Activated CD4-positive, CD25-positive, alpha-beta regulatory T cell (primary cell): ENCODE measurements around the gene BHLHE40.

Experiments
- DNase-seq, 4 experiments: peaks; one replicate each; lab custom pipeline; 2025; lab: John Stamatoyannopoulos, UW

BHLHE40 gene

DNA sequence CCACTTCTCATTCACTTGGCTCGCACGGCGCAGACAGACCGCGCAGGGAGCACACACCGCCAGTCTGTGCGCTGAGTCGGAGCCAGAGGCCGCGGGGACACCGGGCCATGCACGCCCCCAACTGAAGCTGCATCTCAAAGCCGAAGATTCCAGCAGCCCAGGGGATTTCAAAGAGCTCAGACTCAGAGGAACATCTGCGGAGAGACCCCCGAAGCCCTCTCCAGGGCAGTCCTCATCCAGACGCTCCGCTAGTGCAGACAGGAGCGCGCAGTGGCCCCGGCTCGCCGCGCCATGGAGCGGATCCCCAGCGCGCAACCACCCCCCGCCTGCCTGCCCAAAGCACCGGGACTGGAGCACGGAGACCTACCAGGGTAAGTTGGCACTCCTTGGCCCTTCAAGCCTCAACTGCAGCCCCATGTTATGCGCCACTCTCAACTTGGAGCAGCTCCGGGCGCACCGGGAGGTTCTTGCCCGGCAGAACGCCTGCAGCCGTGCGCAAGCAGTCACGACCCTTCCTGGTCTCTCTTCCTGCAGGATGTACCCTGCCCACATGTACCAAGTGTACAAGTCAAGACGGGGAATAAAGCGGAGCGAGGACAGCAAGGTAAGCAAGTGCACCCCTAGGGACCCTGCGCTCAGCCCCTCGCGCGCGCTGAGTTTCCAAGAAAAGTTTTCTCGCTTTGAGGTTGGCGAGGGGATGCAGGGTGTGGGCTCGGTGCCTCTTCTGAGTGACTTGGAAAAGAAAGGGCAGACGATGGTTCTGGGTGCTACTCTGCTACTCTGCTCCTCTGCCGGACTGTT is at the start of gene BHLHE40:
BHLHE40 (plus strand) TSS at position 10 of the 801 bp plus-strand sequence; CDS start at position 292, 282 bp downstream.
- no peak for DNase-seq

DNA sequence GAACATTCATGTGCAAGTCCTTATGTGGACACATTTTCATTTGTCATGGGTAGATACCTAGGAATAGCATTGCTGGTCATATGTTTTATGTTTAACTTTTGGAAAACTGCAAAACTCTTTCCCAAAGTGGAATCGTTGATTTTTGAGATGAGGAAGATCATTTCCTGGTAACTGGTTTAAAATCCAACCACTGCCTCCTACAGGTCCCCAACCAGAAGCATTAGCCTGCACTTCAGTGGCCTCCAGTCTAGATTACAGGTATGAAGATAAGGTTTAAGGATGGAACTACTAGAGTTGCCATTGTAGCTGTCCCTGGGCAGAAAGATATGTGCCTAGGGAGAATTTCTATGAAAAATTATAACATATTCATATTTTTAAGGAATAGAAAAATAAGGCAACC is 48.7 kb upstream of the BHLHE40 start:
- DNase-seq = no peak

DNA sequence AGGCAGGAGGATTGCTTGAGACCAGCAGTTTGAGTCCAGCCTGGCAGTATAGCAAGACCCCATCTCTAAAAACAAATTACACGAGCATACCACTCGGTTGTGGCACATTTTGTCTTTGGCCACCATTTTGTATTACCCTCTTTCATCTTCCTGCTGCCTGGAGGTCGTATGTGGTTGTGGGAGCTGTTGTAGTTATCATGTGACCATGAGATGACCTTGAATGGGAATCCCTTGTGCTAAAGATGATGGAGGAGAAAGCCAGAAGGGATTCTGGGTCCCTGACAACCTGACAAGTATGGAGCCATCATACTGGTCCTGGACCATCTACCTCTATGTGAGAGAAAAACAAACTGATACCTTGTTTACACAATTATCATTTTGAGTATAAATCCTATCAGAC is 45.2 kb upstream of the BHLHE40 start:
- no peak for DNase-seq

DNA sequence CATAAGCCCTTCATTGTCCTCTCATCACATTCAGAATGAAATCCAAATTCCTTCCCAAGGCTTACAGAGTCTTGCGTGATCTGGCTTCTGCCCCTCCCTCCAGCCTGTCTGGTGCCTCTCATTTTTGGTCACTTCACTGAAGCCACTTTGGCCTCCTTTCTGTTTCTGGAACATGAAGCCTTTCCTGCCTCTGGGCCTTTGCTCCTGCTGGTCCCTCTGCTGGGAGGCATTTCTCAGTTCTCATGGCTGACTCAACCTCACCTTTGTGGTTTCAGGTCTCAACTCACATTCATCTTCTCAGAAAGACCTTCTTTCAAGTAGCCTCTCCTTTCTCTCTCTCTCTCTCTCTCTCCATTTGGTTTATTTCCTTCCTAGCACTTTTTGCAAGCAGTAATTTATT is 43.9 kb upstream of the BHLHE40 start:
- DNase-seq = no peak

DNA sequence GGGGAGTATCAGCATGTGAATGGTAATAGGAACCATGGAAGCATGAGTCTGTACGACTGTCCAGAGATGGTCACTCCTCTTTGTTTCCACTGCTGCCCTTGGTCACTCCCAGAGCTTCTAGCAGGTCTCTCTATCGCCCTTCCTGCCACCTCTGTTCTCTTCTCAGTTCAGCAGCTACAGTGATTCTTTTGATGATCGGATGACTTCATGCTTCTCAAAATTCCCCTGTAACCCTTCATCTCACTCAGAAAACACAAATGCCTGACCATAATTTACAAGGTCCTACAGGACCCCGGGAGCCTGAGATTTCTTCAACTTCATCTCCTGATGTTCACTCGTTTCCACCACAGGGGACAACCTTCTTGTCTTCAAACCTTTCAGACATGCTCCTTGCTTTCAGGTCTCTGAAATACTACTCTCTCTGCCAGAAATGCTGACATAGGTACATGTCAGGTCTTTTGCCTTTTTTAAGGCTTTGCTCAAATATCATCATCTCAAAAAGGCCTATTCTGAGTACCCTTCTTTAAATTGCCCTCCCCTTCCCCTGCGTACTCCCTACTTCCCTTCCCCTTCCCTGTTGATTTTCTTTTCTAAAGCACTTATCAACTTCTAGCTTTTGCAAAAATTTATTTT is 42.1 kb upstream of the BHLHE40 start:
- no peak for DNase-seq

DNA sequence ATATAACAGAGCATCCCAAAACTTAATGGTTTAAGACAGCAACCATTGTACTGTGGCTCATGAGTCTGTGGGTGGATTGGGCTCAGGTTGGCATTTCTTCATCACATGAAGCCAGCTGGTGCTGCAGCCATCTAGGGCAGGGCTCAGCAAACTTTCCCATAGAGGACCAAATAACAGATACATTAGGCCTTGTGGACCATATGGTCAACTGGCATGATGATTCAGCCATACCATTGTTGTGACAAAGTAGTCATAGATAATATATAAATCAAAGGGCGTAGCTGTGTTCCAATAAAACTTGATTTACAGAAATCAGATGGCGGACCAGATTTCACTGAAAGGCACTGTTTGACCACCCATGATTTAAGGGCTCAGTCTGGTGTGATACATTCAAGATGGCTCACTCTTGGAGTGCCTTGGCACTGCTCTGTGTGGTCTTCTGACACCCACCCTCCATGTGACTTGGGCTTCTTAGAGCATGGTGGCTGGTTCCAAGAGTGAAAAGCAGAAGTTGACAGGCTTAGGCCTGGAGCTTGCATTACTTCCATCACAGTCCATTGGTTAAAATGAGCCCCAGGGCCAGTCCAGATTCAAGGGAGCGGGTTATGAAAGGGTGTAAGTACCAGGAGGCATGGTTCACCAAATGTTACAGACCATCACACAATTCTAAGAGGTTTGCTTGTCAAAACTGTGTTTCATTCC is 40.8 kb upstream of the BHLHE40 start:
- DNase-seq = no peak

DNA sequence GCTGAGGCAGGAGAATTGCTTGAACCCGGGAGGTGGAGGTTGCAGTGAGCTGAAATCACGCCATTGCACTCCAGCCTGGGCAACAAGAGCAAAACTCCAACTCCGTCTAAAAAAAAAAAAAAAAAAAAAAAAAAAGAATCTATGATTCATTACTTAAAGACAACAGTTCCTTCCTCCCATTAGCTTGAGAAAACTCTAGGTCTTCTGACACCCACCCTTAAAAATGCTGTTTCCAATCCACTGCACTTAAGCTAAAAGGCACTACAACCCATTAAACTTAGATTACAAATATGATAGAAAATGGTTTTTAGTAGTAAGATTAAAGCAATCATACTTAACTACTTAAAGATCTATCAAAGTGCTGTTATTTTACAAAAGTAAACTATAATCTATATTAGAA is 40.0 kb upstream of the BHLHE40 start:
- no peak for DNase-seq

DNA sequence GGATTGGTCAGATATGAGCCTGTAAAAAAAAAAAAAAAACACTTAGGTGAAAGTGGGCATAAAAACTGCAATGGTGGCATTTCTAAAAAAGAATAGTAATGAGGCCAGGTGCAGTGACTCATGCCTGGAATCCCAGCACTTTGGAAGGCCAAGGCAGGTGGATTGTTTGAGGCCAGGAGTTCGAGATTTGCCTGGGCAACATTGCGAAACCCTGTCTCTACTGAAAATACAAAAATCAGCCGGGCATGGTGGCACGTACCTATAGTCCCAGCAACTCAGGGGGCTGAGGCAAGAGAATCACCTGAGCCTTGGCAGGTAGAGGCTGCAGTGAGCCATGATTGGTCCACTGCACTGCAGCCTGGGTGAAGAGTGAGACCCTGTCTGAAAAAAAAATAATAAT is 38.3 kb upstream of the BHLHE40 start:
- no peak for DNase-seq

DNA sequence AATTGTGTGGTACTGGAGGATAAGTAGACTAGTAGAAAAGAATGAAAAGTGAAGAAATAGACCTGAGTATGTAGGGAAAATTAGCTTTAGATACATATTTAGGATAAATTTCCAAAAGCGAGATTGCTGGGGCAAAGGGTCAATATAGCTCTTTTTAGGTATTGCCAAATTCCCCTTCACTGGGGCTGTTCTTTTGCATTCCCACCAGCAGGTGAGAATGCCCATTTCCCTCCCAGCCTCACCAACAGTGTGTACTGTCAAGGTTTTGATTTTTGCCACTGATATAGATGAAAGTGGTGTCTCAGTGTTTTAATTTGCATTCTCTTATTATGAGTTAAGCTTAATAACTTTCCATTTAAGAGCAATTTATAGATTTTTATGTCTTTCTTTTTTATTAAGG is 35.7 kb upstream of the BHLHE40 start:
- DNase-seq = no peak

DNA sequence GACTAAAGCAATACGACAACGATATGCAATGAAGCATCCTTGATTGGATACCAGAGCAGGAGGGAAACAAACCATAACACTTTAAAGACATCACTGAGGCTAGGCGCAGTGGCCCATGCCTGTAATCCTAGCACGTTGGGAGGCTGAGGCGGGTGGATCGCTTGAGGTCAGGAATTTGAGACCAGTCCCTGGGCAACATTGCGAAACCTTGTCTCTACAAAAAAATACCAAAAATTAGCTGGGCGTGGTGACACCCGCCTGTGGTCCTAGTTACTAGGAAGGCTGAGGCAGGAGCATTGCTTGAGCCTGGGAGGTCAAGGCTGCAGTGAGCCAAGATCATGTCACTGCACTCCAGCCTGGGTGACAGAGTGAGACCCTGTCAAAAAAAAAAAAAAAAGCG is 33.9 kb upstream of the BHLHE40 start:
- no peak for DNase-seq

DNA sequence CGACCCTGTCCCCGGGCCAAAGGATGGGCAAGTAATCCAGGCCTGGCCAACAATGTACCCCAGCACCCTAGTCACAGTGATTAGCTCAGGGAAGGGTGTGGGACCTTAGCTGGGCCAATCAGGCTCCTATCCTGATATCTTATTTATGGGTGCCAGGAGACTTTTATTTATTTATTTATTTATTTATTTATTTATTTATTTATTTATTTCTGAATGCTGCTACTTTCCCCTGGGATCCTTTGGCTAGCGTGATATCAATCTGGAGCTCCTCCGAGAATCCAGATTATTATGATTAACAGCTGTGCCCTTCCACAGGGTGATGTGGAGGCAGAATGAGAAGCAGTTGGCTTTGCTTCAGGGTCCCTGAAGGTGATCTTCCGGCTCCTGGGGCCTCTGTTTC is 32.2 kb upstream of the BHLHE40 start:
- no peak for DNase-seq

DNA sequence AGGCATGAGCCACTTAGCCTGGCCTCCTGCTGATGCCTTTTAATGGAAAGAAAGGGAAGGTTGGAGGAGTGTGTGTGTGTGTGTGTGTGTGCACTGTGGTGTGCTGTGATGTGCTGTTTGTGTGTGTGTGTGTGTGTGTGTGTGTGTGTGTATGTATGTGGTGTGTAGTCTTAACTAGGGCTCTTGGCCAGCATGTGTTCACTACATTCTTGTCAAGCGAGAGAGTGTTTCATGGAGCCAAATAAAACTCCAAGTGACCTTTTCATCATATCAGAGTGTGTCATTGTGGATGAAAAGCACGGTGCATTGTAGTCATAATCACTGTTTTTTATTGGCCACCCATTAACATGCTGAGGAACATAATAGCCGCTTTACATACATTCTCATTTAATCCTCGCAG is 30.8 kb upstream of the BHLHE40 start:
- no peak for DNase-seq

DNA sequence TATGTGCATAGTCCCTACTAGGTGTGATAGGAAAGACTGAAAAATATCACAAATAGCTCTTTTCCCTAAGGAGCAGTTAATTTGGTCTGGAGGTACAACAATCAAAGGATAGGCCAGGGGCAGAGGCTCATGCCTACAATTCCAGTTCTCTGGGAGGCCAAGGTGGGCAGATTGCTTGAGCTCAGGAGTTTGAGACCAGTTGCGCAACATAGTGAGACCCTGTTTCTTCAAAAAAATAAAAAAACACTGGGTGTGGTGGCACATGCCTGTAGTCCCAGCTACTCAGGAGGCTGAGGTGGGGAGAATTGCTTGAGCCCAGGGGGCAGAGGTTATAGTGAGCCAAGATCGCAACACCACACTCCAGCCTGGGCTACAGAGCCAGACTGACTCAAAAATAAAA is 30.2 kb upstream of the BHLHE40 start:
- no peak for DNase-seq

DNA sequence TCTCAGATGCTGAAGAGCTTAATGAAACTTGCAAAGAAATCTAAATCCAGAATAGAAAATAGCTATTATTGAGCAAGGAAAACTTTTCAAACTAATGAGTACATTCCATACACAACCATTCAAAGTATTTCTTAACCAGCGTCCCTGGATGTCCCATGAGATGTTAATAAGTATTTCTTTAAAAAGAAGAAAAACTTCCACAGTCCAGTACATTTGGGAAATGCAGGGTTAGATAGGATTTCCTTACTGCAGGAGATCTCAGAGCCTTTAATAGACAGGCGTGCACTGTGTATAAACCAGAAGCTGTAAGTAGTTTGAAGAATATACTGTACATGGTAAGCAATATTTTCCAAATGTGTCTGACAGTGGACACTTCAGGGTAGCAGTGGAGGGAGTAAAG is 29.6 kb upstream of the BHLHE40 start:
- DNase-seq = no peak

DNA sequence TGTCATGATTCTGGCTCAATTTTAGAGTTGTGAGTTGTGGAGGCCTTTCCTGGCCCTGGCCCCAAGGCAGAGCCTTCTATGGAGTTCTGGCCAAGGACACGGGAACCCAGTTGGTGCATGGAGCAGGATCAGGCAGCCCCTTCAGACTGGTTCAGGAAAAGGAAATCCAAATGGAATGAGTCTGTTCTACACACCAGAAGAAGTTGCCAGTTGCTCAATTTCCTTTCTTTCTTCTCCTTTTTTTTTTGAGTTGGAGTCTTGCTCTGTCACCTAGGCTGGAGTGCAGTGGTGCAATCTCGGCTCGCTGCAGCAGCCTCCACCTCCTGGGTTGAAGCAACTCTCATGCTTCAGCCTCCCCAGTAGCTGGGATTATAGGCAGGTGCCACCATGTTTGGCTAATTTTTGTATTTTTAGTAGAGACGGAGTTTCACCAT is 28.9 kb upstream of the BHLHE40 start:
- no peak for DNase-seq

DNA sequence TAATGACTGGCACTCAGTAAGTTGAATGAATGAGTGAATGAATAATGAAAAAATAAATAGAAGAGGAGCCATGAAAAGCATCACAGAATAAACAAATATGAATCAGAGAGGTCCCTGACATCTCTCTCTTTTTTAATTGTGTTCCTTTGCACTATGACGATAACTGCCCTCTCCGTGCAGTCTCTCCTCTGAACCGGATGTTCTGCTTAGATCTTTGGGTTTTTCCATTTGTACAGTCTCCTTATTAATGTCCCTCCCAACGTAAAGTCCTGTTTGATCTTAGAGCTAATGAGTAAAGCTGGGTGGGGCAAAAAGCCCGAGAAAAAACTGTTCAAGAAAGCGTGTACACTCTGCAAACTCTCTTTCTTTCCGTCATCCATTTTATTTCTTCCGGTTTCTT is 28.3 kb upstream of the BHLHE40 start:
- no peak for DNase-seq

DNA sequence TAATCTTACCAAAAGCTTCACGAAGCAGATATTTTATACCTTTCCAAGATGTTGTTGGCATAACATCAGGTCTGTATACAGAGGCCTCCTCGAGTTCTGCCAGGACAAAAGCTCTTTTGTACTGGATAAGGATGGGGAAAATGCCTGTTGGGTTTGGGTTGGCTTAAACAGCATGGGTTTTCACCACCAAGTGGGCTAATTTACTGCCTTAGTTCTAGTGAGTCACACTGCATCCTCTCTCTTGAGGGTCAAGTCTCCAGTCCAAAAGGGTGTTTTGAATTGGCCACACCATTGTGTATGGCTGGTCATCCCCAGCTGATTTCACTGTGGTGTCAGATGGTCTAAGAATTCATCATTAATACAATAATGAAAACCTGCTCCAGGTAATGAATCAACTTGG is 26.1 kb upstream of the BHLHE40 start:
- DNase-seq = no peak

DNA sequence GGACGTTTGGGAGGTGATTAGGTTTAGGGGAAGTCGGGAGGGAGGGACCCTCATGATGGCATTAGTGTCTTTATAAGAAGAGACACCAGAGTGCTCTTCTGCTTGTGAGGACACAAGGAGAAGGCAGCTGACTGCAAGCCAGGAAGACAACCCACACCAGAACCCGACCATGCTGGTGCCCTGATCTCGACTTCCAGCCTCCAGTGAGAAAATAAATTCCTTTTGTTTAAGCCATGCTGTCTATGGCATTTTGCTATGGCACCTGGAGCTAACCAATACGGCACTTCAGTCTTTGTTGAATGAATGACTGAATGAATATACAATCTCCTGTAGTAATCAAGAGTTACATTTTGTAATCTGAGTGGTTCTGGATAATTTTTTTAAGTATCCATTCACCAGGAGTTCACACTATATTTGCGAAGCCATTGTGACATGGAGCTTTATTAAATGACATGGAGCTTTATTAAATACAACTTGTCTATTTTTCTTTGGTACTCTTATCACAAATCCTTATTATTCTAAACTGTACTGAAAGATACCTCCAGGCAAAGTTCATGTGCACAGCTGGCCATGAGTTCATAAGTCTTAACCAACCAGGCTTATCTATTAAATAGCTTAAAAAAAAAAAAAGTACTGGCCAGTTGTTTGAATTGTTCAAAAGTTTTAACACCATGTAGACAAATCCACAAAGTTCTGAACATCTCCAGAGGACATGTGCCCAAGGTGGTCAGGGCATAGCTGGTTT is 24.8 kb upstream of the BHLHE40 start:
- DNase-seq = no peak

DNA sequence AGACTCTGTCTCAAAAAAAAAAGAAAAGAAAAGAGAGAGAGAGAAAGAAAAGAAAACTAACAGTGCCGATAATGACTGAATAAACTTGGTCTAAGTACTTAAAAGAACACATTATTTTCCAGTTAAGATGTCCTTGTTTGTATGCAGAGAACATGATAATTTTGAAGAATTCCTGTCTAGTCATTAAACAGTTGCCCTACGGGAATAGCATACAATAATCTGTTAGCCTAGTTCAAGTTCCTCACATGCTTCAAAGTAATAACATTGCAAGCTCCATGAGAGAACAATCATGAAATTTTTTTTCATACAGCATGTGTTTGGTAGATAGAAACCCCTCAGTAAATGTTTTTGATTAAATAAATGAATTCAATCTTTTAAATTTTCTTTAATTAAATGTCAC is 23.1 kb upstream of the BHLHE40 start:
- DNase-seq = no peak

DNA sequence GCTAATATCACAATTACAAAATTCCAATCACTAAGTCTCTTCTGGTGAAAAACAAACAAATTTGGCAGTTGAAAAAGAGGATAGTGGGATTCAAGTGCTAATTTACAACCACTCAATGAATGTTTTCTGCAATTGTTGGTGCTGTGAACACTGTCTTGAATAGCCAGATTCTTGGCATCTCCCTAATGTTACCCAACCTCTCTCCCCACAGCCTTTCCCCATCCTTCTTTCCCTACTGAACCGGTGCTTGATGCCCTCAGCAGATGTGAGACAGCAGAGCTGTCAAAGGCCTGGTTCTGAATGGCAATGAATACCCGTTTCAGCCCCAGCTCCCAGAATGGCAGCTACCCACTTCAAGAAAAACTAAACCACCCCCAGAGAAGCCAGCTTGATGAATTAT is 22.5 kb upstream of the BHLHE40 start:
- DNase-seq = no peak

DNA sequence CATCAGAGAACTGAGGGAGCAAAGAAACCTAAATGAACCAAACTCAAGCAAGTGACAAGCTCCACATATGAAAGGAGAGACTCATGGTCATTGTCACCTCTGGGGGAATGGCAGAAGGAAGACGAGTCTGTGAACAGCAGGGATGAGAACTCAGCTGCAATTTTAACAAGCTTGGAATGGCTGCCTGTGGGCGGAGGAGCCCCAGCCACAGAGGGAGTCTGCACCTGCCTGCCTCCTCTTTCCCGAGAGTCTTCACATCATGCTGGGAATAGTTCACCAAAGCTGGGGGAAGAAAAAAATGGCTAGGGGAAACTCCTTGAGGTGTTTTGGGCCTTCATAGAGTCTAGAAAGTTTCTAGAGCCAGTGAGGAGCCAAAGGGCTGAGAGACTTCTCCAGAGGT is 21.3 kb upstream of the BHLHE40 start:
- DNase-seq = no peak

DNA sequence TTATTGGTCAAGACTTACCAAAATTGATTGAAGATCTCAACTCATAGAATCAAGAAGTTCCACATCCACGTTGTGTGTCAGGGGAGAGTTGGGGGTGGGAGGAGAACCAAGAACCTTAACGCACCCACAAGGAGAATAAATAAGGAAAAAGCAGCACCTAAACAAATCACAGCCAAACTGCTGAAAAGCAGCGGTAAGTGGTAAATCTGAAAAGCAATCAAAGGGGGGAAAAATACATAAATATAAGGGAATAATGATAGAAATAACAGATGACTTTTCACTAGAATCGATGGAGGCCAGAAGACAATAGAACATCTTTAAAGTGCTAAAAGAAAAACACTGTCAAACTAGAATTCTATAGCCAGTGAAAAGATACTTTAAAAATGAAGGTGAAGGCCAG is 20.1 kb upstream of the BHLHE40 start:
- DNase-seq = no peak
